Spinal cord (tissue), 10 donors: ENCODE results near the gene GTF2B. TPM values are rescaled to one million over a fixed set of nuclear protein-coding genes. Genes with fewer than 3 reads are reported as not detected.
"Not testable (repeated sequence)": the region's sequence is repeated elsewhere in the genome, so short reads cannot be mapped to it uniquely, and the experiment has no call there.

ENCODE experiments used
- DNase-seq, 6 donors: peaks; one replicate each; pipeline versions ENCODE4 v3.0.0 to v3.0.0-alpha.2; 2013 to 2015; ENCODE audit warnings: low spot score in 6 of 6, low read depth in 4 of 6
- H3K27ac ChIP-seq: one replicate; pipeline ENCODE4 v1.5.1; 2013; ENCODE audit warnings: low read depth, low read length, control low read depth
- H3K27me3 ChIP-seq: one replicate; pipeline ENCODE4 v1.6.1; 2013; ENCODE audit warnings: low read length; ENCODE audit not compliant: control insufficient read depth, insufficient read depth
- H3K36me3 ChIP-seq: one replicate; pipeline ENCODE4 v1.6.1; 2013; ENCODE audit warnings: low read length; ENCODE audit not compliant: control insufficient read depth, insufficient read depth
- H3K4me1 ChIP-seq: one replicate; pipeline ENCODE4 v1.6.1; 2013; ENCODE audit warnings: low read length; ENCODE audit not compliant: control insufficient read depth, insufficient read depth
- H3K4me3 ChIP-seq: one replicate; pipeline ENCODE4 v1.5.1; 2013; ENCODE audit warnings: low read depth, low read length, control low read depth
- H3K9me3 ChIP-seq: one replicate; pipeline ENCODE4 v1.6.1; 2013; ENCODE audit warnings: low read length; ENCODE audit not compliant: control insufficient read depth, insufficient read depth
- WGBS: methylation state at CpG from one replicate; pipeline ENCODE4 v1.1.5; 2013; ENCODE audit warnings: missing lambda C conversion rate; ENCODE audit not compliant: insufficient coverage; 5-methylcytosine and 5-hydroxymethylcytosine counted together
- polyA plus RNA-seq, 2 donors: library from polyadenylated mRNA; unstranded; fragments of 120-200 nt; gene quantifications; one replicate each; pipeline ENCODE4 v1.2.1, GENCODE V29; 2013; ENCODE audit not compliant: insufficient read length in 2 of 2
- total RNA-seq, 2 donors: library from RNA; depleted of rRNA in 1 of 2; stranded (reverse); fragments of 120-200 nt in 1 of 2; fragments of >200 nt in 1 of 2; gene quantifications; one replicate each; pipeline versions ENCODE4 v1.2.3 to v1.2.4, GENCODE V29; 2013 to 2014
- donor health status: healthy.

The GTF2B gene
- total and polyA plus RNA-seq, 4 donors = 34.1 to 63.7 (median 44.9) TPM

DNA sequence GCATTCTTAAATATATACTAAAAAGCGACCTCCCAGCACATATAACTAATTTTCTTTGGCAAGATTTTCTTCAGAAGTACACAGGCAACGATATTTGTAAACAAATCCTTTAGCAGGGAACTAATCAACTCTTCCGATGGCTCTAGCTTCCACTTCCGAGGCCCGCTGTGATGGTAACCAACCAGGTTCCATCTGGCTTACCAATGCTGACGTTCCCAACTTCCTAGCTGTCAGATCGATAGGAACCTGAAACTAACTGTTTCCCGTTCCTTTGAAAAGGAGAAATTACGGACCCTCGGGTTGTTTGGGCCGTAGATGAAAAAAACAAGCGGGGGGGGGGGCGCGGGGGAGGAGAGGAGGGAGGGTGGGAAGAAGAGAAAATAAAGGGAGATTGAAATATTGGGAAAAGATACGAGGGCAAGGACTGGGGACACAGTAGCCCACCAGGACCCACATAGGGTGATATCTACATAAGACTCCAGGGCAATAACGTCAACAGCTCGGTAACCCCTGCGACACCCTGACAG is 513 bp downstream of the GTF2B start:
- 0% methylated on average over 8 of the region's 18 CpGs for WGBS
- Histone ChIP-seq H3K4me3 (peak overlapping the region; percentile 91), H3K9me3 (no peaks in the 10 kb centered on the region), H3K36me3 (peaks cover 4% of the 10 kb centered on the region), H3K4me1 (peaks cover 5% of the 10 kb centered on the region), H3K27ac (peak overlapping the region; percentile 92), H3K27me3 (no peaks in the 10 kb centered on the region)
- DNase-seq = peak in 5 of 6 donors; percentile 24 to 78 (median 41)

DNA sequence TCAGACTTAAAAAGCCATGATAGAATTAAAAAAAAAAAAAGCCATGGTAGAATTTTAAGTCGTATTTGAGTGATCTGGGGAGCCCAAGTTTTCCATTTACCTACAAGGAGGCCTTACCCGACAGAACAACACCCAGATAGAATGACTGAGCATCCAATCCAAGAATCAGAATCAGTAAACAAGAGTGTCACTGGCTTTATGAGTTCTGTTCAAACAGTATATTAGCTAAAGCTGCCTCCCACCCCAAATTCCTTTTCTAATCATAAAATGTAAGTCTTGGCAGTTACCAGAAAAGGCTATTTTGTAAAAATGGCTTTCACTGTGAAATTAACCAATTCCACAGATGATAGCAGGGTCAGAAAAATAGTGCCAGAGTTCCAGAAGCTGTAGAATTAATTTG is 1.2 kb downstream of the GTF2B start:
- H3K4me3 ChIP-seq = peak overlapping the region; percentile 91
- no CpG with 5 or more reads among the region's 2 CpGs for WGBS

DNA sequence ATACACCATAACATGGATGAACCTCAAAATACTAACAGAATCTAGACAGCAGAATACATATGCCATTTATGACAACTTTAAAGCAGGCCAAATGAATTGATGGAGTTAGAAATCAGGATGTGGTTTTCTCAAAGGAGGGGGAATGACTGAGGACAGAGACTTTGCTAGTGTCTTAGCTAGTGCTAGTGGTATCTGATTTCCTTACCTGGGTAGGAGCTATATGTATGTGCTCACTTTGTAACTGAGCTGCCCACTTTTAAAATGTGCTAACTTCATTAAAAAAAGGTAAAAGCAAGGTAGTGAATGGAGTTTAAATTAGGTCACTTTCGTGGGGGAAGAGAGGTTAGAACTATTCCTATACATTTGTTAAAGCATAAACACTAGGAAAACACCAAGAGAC is 2.6 kb downstream of the GTF2B start:
- Histone ChIP-seq H3K36me3 (peaks cover 12% of the 10 kb centered on the region), H3K27ac (no peak overlapping the region), H3K27me3 (no peaks in the 10 kb centered on the region), H3K9me3 (no peaks in the 10 kb centered on the region), H3K4me3 (no peak overlapping the region), H3K4me1 (peaks cover 5% of the 10 kb centered on the region)
- DNase-seq = no peak
- WGBS = no CpG with 5 or more reads among the region's 1 CpG

More for the DNA sequence above, 1.2 kb downstream of the GTF2B start:
- no peaks in the 10 kb centered on the region for H3K9me3 ChIP-seq
- no peaks in the 10 kb centered on the region for H3K27me3 ChIP-seq
- peaks cover 5% of the 10 kb centered on the region for H3K4me1 ChIP-seq
- no peak for DNase-seq
- H3K36me3 ChIP-seq = peaks cover 8% of the 10 kb centered on the region
- H3K27ac ChIP-seq = no peak overlapping the region

DNA sequence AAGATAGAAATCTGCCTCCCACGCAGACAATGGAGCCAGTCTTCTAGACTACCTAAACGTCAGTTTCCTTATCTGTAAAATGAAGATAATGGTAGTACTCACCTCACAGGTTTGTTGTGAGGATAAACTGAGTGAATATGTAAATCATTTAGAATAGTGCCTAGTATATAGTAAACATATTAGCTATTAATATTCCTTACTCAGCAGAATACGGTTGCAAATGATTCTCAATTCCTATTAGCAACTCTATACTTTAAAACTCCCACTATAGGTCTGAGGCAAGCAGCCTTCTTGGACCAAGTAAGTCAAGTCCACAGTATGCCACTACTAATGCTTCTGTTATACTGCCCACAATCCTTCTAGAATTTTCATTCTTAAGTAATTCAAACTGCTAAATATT is 5.4 kb downstream of the GTF2B start:
- peaks cover 12% of the 10 kb centered on the region for H3K36me3 ChIP-seq
- no peak for DNase-seq
- H3K9me3 ChIP-seq = no peaks in the 10 kb centered on the region

DNA sequence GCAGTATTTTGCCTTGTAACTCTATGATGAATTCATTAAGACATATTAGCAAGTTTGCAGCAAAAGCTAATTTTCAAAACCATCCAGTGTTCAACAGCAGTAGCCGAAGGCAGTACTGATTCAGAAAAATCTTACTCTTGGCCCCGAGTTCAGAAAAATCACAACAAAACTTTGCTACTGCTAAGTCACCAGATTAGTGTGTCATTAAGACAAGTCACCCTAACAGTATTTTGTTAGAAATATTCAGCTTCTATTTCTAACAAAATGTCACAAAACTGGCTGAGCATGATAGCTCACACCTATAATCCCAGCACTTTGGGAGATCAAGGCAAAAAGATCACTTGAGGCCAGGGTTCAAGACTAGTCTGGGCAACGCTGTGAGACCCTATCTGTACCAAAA is 8.2 kb downstream of the GTF2B start:
- Histone ChIP-seq H3K27ac (no peak overlapping the region), H3K9me3 (no peaks in the 10 kb centered on the region), H3K36me3 (peaks cover 12% of the 10 kb centered on the region), H3K4me1 (no peaks in the 10 kb centered on the region), H3K4me3 (no peak overlapping the region), H3K27me3 (no peaks in the 10 kb centered on the region)
- WGBS = 95% methylated on average over 3 of the region's 3 CpGs
- DNase-seq = no peak

More for the DNA sequence above, 5.4 kb downstream of the GTF2B start:
- no peak overlapping the region for H3K27ac ChIP-seq
- H3K27me3 ChIP-seq = no peaks in the 10 kb centered on the region
- WGBS = 100% methylated on average over 1 of the region's 3 CpGs
- H3K4me1 ChIP-seq = peaks cover 5% of the 10 kb centered on the region
- no peak overlapping the region for H3K4me3 ChIP-seq

DNA sequence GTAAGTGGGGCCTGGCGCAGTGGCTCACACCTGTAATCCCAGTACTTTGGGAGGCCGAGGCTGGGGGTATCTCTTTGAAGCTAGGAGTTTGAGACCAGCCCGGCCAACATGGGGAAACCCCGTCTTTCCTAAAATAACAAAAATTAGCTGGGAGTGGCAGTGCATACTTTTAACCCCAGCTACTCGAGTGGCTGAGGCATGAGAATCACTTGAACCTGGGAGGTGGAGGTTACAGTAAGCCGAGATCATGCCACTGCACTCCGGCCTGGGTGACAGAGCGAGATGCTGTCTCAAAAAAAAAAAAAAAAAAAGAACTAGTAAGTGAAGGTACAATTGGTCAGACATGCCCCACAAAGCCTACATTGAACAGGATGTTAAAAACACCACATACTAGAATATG is 10.7 kb downstream of the GTF2B start:
- H3K27me3 ChIP-seq, H3K4me3 ChIP-seq, H3K9me3 ChIP-seq, H3K4me1 ChIP-seq, H3K27ac ChIP-seq, DNase-seq, H3K36me3 ChIP-seq: not testable (repeated sequence)
- 97% methylated on average over 5 of the region's 8 CpGs for WGBS

DNA sequence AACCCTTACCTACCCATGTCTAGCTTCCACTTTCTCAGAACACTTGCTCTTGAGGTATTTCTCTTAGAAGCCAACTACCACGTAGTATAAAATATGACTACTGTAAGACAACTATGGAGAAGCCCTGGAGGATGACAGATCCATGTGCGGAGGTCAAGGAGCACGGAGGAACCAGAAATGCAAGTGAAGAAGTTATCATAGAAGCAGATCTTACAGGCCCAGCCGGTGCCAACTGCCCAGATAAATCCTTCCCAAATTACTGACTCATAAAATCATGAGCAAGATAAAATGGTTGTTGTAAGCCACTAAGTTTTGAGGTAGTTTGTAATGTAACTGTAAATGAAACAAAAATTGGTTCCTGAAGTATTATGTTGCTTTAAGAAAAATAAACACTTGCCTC is 12.6 kb downstream of the GTF2B start:
- DNase-seq = no peak
- H3K4me3 ChIP-seq = no peak overlapping the region
- H3K27me3 ChIP-seq = no peaks in the 10 kb centered on the region
- H3K4me1 ChIP-seq = no peaks in the 10 kb centered on the region
- no peak overlapping the region for H3K27ac ChIP-seq
- WGBS = 100% methylated on average over 2 of the region's 4 CpGs
- H3K36me3 ChIP-seq = no peaks in the 10 kb centered on the region
- no peaks in the 10 kb centered on the region for H3K9me3 ChIP-seq

DNA sequence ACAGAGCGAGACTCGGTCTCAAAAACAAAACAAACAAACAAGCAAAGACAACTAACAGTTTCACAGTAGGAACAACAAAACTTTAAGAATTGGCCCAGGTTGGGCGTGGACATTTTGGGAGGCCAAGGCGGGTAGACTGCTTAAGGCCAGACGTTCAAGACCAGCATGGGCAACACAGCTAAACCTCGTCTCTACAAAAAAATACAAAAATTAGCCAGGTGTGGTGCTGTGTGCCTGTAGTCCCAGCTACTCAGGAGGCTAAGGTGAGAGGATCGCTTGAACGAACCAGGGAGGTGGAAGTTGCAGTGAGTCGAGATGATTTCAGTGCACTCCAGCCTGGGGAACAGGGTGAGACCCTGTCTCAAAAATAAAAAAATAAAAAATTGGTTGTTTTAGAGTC is 13.5 kb downstream of the GTF2B start:
- no peaks in the 10 kb centered on the region for H3K27me3 ChIP-seq
- no peak overlapping the region for H3K27ac ChIP-seq
- WGBS = 84% methylated on average over 6 of the region's 9 CpGs
- H3K9me3 ChIP-seq = no peaks in the 10 kb centered on the region
- H3K4me1 ChIP-seq = no peaks in the 10 kb centered on the region
- no peak overlapping the region for H3K4me3 ChIP-seq
- no peak for DNase-seq
- H3K36me3 ChIP-seq = no peaks in the 10 kb centered on the region

DNA sequence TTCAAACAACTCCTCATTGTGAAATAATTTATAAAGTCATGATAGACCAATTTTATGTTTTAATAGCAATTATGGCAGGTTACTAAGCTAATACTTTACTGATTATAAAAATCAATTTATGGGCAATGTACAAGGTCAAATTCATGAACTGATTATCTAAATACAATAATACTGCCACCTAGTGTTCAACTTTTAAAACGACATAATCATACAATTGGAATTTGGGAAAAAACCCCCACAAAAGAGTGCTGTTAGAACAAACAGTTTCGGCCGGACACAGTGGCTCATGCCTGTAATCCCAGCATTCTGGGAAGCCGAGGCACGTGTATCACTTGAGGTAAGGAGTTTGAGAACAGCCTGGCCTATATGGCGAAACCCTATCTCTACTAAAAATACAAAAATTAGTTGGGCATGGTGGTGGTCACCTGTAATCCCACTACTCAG is 14.0 kb downstream of the GTF2B start:
- Histone ChIP-seq H3K4me3 (no peak overlapping the region), H3K36me3 (no peaks in the 10 kb centered on the region), H3K27ac (no peak overlapping the region), H3K9me3 (no peaks in the 10 kb centered on the region), H3K4me1 (no peaks in the 10 kb centered on the region), H3K27me3 (no peaks in the 10 kb centered on the region)
- peak in 2 of 6 donors; percentile 46 to 73 for DNase-seq
- no CpG with 5 or more reads among the region's 6 CpGs for WGBS

DNA sequence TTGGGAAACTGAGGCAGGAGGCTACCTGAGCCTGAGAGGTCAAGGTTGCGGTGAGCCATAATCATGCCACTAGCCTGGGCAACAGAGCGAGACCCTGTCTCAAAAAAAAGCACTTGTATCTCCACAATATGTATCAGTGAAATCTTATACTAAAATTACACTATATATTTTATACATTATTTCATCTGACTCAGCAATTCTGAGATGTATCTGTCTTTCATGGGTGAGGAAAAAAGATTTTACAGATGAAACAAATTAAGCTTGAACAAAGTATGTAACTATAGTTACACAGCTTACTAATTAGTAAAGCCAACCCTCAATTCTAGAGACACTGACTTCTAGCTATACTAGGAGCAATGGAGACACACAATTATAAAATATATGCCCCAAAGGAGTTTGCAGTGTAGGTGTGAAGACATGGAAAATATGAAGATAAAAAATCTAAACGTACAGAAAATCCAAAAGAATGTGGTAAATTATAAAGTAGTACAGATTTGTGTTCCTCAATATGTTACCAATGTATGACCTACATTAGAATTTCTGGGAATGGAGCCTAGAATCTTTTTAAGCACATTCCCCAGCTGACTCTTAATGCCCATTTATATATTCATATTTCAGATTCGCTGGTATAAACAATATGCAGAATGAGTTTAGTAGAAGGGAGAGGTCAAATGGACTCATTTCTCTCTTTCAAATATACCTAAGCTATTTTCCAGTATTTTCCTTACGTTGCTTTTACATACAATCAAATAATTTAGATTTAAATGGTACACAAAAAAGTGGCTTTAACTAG is 14.6 kb downstream of the GTF2B start:
- H3K4me3 ChIP-seq = no peak overlapping the region
- no peak overlapping the region for H3K27ac ChIP-seq
- H3K4me1 ChIP-seq = no peaks in the 10 kb centered on the region
- DNase-seq = peak in 1 of 6 donors; percentile 68
- no peaks in the 10 kb centered on the region for H3K36me3 ChIP-seq
- no peaks in the 10 kb centered on the region for H3K27me3 ChIP-seq
- no CpG with 5 or more reads among the region's 5 CpGs for WGBS
- no peaks in the 10 kb centered on the region for H3K9me3 ChIP-seq
